Heart right ventricle (tissue), 16 donors: ENCODE results near the gene WDR86. TPM values are rescaled to one million over a fixed set of nuclear protein-coding genes. Genes with fewer than 3 reads are reported as not detected.

ENCODE experiments used
- ATAC-seq, 8 donors: fragments of 200-7000 bp; cut with Tn5 transposase; one replicate each; pipeline ENCODE4 v1.9.1; 2020; ENCODE audit warnings: mild to moderate bottlenecking in 8 of 8, moderate library complexity in 8 of 8, moderate number of reproducible peaks in 1 of 8
- DNase-seq, 2 donors: peaks; one replicate each; pipeline ENCODE4 v3.0.0-alpha.2; 2020
- H3K27ac ChIP-seq, 10 donors: fragments of 200-600 bp; sonication (generic) in 2 of 10; one replicate each; pipeline versions ENCODE4 v1.5.0 to v1.8.0; 2020 to 2022; ENCODE audit warnings: mild to moderate bottlenecking in 3 of 10
- H3K27me3 ChIP-seq, 7 donors: fragments of 200-600 bp; one replicate each; pipeline ENCODE4 v1.8.0; 2021 to 2022; ENCODE audit warnings: mild to moderate bottlenecking in 2 of 7
- H3K36me3 ChIP-seq, 9 donors: fragments of 200-600 bp; sonication (generic) in 1 of 9; one replicate each; pipeline versions ENCODE4 v1.5.0 to v1.8.0; 2020 to 2022; ENCODE audit warnings: mild to moderate bottlenecking in 2 of 9
- H3K4me1 ChIP-seq, 9 donors: fragments of 200-600 bp; sonication (generic) in 1 of 9; one replicate each; pipeline versions ENCODE4 v1.5.0 to v1.8.0; 2020 to 2022; ENCODE audit warnings: mild to moderate bottlenecking in 4 of 9
- H3K4me3 ChIP-seq, 10 donors: fragments of 200-600 bp; sonication (generic) in 2 of 10; one replicate each; pipeline versions ENCODE4 v1.5.0 to v1.8.0; 2020 to 2022; ENCODE audit warnings: mild to moderate bottlenecking in 7 of 10, moderate library complexity in 2 of 10
- H3K9me3 ChIP-seq, 11 donors: fragments of 200-600 bp in 10 of 11; sonication (generic) in 2 of 11; one replicate each; pipeline versions ENCODE4 v1.5.0 to v1.8.0; 2013 to 2022; ENCODE audit warnings: mild to moderate bottlenecking in 2 of 11, control low read depth in 1 of 11, moderate library complexity in 1 of 11
- CTCF ChIP-seq, 9 donors: fragments of 200-600 bp; sonication (generic) in 2 of 9; IDR thresholded peaks; one replicate each; pipeline versions ENCODE4 v1.5.0 to v1.8.0; 2021 to 2022; ENCODE audit warnings: antibody characterized with exemption in 9 of 9, mild to moderate bottlenecking in 5 of 9, moderate library complexity in 1 of 9
- WGBS, 2 donors: extraction: QIAGEN DNeasy Blood & Tissue Kit; methylation state at CpG; one replicate each; pipeline ENCODE4 v1.1.7; 2013; ENCODE audit warnings: inconsistent platforms in 1 of 2; 5-methylcytosine and 5-hydroxymethylcytosine counted together
- intact Hi-C, 10 donors: fragments of 100-400 bp; cut with DNase I; formaldehyde crosslinking; loops; one replicate each; pipeline versions ENCODE4 v1.11.1 to v1.14.2; 2022
- polyA plus RNA-seq, 2 donors: library from polyadenylated mRNA; stranded (reverse); fragments of 200-250 nt; gene quantifications; one replicate each; pipeline ENCODE4 v1.2.3, GENCODE V29; 2013
- total RNA-seq, 10 donors: library from RNA; stranded (reverse); fragmentation: NEBNext Ultra II Directional in 3 of 10; extraction: Animal tissue kit (Norgen Biotek cat#: 25700) in 3 of 10; gene quantifications; one replicate each; pipeline versions ENCODE4 v1.2.1 to v1.2.4, GENCODE V29; 2021 to 2023
- donor health status: Arrhythmogenic right ventricular cardiomyopathy.
- donor health status: ischemic (EF 13 %, LVEDD 7.1; RV severe dilation, severe dysfunction).
- donor health status: healthy with polysubstance abuse.
- donor health status: DM: no; HTN: yes; CAD: no.
- donor health status: DM: no; HTN: no; CAD: no.
- donor health status: ischemic (EF 25% LVEDD 6.9; RV normal size, moderate dysfunction).
- donor health status: ischemic (EF 25% LVEDD 5.7; RV mildly dilated, moderate dysfunction).
- donor health status: healthy.
- donor health status: DM: yes; HTN: yes; CAD: no.
- donor health status: Ischemic cardiomyopathy.
- donor health status: ischemic (EF 35%, LVEDD 5.7; RV mildly dilated, moderate dysfunction).
- donor health status: nonischemic (EF 11% LVEDD 7.7; RV severe dilation, severe dysfunction).
- donor health status: DM: yes; HTN: yes; CAD: no.
- donor health status: PGD.
- donor health status: ischemic (EF 29% LVEDD 5.4; RV normal size, mild dysfunction).
- donor health status: nonischemic (EF 23%, LVEDD 6.1; RV moderate dilation, normal function).

Gene WDR86
- total and polyA plus RNA-seq, 12 donors = 0.15 to 0.52 (median 0.25) TPM; not detected in 3

GRCh38 chr7:151437159-151437553 lies 27.3 kb upstream of the WDR86 start:
- Histone ChIP-seq H3K4me3 (no peak overlapping the region), H3K36me3 (no peaks in the 10 kb centered on the region), H3K4me1 (peaks cover 0 to 25% (median 15%) of the 10 kb centered on the region in 9 donors), H3K9me3 (no peaks in the 10 kb centered on the region), H3K27me3 (peaks cover 0 to 33% (median 26%) of the 10 kb centered on the region in 7 donors), H3K27ac (peak overlapping the region in 1 of 10 donors; percentile 55)
- intact Hi-C loops = loop anchor here in 2 of 10 donors (5.0 kb wide), 1 partner anchor 55 kb away; no protein-coding TSS in a partner anchor
- DNase-seq = no peak
- WGBS, 2 donors = 86 to 87% methylated on average over 13 of the region's 13 CpGs
- TF ChIP-seq CTCF (IDR thresholded peaks at IDR 0.05) = no peak
- no peak for ATAC-seq

- H3K36me3 ChIP-seq = no peaks in the 10 kb centered on the region
- intact Hi-C loops = loop anchor here in 2 of 10 donors (5.0 kb wide), 1 partner anchor 54 kb away; no protein-coding TSS in a partner anchor
- H3K9me3 ChIP-seq = no peaks in the 10 kb centered on the region
- peaks cover 0 to 33% (median 26%) of the 10 kb centered on the region in 7 donors for H3K27me3 ChIP-seq
- H3K4me1 ChIP-seq = peaks cover 0 to 25% (median 15%) of the 10 kb centered on the region in 9 donors
- WGBS, 2 donors = 58 to 68% methylated on average over 9 of the region's 9 CpGs
- ATAC-seq (peak in 7 of 8 donors; percentile 29 to 58 (median 39)), DNase-seq (no peak)
- peak overlapping the region in 2 of 10 donors; percentile 20 to 55 for H3K27ac ChIP-seq
- H3K4me3 ChIP-seq = no peak overlapping the region
- no peak for TF ChIP-seq CTCF (IDR thresholded peaks at IDR 0.05)
Observed at GRCh38 chr7:151436446-151437158, 26.8 kb upstream of the WDR86 start.

- 89 to 91% methylated on average over 11 to 15 of the region's 15 CpGs for WGBS, 2 donors
- intact Hi-C loops = loop anchor here in 2 of 10 donors (5.0 kb wide), 1 partner anchor 54 kb away; no protein-coding TSS in a partner anchor
Observed at GRCh38 chr7:151435971-151436370, 26.1 kb upstream of the WDR86 start.

More at GRCh38 chr7:151435971-151436370, 26.1 kb upstream of the WDR86 start:
- DNase-seq (no peak), ATAC-seq (no peak)
- Histone ChIP-seq H3K4me1 (peaks cover 0 to 23% (median 15%) of the 10 kb centered on the region in 9 donors), H3K9me3 (no peaks in the 10 kb centered on the region), H3K27me3 (peaks cover 0 to 33% (median 26%) of the 10 kb centered on the region in 7 donors), H3K4me3 (no peak overlapping the region), H3K36me3 (no peaks in the 10 kb centered on the region), H3K27ac (no peak overlapping the region)
- no peak for TF ChIP-seq CTCF (IDR thresholded peaks at IDR 0.05)
